ENCODE data around the gene CD160.

The CD160 gene

GRCh38 chr1:145771056-145771455 lies 51.8 kb downstream of the CD160 start:
- CTCF ChIA-PET = no interaction called here
- no peak for DNase-seq (ENCODE audit: low spot score)
- H3K27ac ChIP-seq = no peak overlapping the region
- TF ChIP-seq, protein P1, sequence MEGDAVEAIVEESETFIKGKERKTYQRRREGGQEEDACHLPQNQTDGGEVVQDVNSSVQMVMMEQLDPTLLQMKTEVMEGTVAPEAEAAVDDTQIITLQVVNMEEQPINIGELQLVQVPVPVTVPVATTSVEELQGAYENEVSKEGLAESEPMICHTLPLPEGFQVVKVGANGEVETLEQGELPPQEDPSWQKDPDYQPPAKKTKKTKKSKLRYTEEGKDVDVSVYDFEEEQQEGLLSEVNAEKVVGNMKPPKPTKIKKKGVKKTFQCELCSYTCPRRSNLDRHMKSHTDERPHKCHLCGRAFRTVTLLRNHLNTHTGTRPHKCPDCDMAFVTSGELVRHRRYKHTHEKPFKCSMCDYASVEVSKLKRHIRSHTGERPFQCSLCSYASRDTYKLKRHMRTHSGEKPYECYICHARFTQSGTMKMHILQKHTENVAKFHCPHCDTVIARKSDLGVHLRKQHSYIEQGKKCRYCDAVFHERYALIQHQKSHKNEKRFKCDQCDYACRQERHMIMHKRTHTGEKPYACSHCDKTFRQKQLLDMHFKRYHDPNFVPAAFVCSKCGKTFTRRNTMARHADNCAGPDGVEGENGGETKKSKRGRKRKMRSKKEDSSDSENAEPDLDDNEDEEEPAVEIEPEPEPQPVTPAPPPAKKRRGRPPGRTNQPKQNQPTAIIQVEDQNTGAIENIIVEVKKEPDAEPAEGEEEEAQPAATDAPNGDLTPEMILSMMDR (conservative IDR thresholded peaks at IDR 0.05; ENCODE audit: low read depth) = no peak
- POLR2A ChIA-PET (ENCODE audit: low non-redundant PET) = no interaction called here

DNA sequence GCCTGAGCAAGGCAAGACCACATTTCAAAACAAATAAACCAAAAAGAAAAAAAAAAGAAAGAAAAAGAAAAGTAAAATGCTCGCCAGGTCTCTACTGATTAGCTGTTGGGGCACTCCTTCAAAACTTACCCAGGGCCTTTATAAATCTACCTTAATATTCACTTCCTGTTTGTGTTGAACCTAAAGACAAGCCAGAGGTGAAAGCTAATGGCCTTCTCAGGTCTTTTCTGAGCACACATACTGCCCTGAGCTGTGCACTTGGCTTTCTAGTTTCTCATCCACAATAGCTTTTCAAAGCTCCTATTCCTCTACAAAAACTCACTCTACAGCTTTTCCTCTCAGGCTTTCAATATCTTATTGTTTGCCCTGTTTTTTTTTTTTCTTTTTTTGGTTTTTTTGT lies 54.1 kb downstream of the CD160 start:
- CTCF ChIA-PET = interaction anchor here (1.3 kb wide), 1 partner anchor 9 kb away, joined by 3 read pairs; no protein-coding TSS in a partner anchor
- POLR2A ChIA-PET (ENCODE audit: low non-redundant PET) = no interaction called here

GRCh38 chr1:145777357-145778145 lies 58.3 kb downstream of the CD160 start:
- no peak for DNase-seq (ENCODE audit: low spot score)
- TF ChIP-seq, protein P1 (conservative IDR thresholded peaks at IDR 0.05; ENCODE audit: low read depth) = no peak
- H3K27ac ChIP-seq = no peak overlapping the region
- POLR2A ChIA-PET (ENCODE audit: low non-redundant PET) = no interaction called here
- CTCF ChIA-PET = no interaction called here

More for the DNA sequence above, 54.1 kb downstream of the CD160 start:
- TF ChIP-seq, protein P1 (conservative IDR thresholded peaks at IDR 0.05; ENCODE audit: low read depth) = no peak
- DNase-seq (ENCODE audit: low spot score) = no peak
- no peak overlapping the region for H3K27ac ChIP-seq

- ChIA-PET POLR2A (ENCODE audit: low non-redundant PET) (no interaction called here), CTCF (no interaction called here)
- TF ChIP-seq, protein P1 (conservative IDR thresholded peaks at IDR 0.05; ENCODE audit: low read depth) = no peak
- DNase-seq (ENCODE audit: low spot score) = no peak
- H3K27ac ChIP-seq = no peak overlapping the region
Observed at GRCh38 chr1:145778146-145778540, 58.8 kb downstream of the CD160 start.

DNA sequence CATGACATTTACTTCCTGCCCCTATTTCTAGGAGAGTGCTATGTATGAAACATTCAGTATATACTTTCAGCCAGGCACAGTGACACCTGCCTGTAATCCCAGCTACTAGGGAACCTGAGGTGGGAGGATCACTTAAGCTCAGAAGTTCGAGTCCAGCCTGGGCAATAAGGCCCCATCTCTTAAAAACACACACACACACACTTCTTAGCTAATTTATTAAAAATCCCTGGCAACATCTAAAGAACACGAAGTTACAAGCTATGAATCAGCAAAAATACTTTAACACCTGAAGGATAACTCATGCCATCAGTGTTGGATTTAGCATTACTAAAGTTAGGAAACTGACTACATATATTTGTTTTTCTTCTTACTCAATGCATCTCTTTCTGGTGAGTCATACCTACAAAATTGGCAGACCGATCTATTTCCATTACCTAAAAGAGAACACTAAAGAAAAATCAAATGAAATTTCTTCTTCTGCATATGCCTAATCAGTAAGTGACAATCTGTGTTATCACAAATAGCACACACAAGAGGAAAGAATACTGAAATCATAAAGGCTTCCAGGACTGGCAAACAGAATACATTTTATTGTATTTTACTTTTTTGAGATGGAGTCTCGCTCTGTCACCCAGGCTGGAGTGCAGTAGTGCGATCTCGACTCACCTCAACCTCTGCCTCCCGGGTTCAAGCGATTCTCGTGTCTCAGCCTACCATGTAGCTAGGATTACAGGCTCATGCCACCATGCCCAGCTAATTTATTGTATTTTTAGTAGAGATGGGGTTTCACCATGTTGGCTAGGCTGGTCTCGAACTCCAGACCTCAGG lies 63.2 kb downstream of the CD160 start:
- CTCF ChIA-PET = interaction anchor here (1.2 kb wide), 1 partner anchor 9 kb away, joined by 3 read pairs; no protein-coding TSS in a partner anchor
- H3K27ac ChIP-seq = peak overlapping the region; percentile 84
- peak; percentile 79 for DNase-seq (ENCODE audit: low spot score)
- TF ChIP-seq, protein P1 (conservative IDR thresholded peaks at IDR 0.05; ENCODE audit: low read depth) = no peak
- POLR2A ChIA-PET (ENCODE audit: low non-redundant PET) = no interaction called here

GRCh38 chr1:145784409-145784808 lies 65.1 kb downstream of the CD160 start:
- ChIA-PET CTCF (interaction anchor here (0.6 kb wide), 1 partner anchor 188 kb away, joined by 3 read pairs; no protein-coding TSS in a partner anchor), POLR2A (ENCODE audit: low non-redundant PET) (no interaction called here)
- TF ChIP-seq, protein P1 (conservative IDR thresholded peaks at IDR 0.05; ENCODE audit: low read depth) = no peak
- DNase-seq (ENCODE audit: low spot score) = no peak
- no peak overlapping the region for H3K27ac ChIP-seq
